ENCODE data around the gene AJUBA.
A peak's percentile ranks its signal among the peaks of the same experiment; 100 is the strongest.

AJUBA gene

DNA sequence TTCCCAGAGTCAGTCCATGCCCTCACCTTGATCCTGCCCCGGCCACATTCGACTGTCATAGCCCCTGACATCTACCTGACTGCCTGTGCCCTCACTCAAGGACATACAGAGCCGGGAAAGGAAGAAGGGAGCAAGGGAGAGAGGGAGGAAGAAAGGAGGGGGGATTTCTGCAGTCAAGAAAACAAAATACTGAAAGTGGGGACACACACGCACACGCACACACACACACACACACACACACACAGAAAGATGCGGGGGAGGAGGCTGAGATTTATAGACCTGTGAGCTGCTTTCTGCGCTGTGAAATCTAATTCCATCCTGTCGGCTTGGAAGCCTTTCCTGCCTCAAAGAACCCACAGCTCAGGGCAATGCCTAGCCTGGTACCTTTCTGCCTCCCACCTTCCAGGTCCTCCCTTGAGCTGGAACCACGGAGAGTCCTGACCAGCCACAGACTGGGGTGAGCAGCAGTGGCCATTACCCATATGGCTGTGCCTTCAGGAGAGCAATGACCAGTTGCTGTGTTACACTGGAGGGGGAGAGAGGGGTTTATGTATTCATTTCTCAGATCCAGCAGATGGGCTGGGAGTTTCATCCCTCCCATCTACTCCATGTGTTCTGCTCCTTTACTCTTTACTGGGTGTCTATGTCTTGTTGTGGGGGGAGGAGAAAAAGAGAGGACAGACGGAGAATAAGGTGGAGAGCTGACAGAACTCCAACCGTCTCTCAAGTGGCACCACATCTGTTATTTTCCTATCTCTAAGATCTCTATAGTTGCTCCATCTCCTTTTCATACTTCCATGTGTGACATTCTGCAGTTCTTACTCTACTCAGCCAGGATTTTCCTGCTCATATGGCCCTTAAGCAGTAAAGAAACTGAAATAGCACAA lies 14.7 kb upstream of the AJUBA start:
- TF ChIP-seq, protein P1, sequence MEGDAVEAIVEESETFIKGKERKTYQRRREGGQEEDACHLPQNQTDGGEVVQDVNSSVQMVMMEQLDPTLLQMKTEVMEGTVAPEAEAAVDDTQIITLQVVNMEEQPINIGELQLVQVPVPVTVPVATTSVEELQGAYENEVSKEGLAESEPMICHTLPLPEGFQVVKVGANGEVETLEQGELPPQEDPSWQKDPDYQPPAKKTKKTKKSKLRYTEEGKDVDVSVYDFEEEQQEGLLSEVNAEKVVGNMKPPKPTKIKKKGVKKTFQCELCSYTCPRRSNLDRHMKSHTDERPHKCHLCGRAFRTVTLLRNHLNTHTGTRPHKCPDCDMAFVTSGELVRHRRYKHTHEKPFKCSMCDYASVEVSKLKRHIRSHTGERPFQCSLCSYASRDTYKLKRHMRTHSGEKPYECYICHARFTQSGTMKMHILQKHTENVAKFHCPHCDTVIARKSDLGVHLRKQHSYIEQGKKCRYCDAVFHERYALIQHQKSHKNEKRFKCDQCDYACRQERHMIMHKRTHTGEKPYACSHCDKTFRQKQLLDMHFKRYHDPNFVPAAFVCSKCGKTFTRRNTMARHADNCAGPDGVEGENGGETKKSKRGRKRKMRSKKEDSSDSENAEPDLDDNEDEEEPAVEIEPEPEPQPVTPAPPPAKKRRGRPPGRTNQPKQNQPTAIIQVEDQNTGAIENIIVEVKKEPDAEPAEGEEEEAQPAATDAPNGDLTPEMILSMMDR (IDR thresholded peaks at IDR 0.05; ENCODE audit: borderline replicate concordance, insufficient read depth, low read depth, low read length), result no peak

GRCh38 chr14:22995889-22996625 lies 13.7 kb upstream of the AJUBA start:
- no peak overlapping the region for H3K4me3 ChIP-seq (ENCODE audit: low read depth, low read length)
- TF ChIP-seq, protein P1 (IDR thresholded peaks at IDR 0.05; ENCODE audit: borderline replicate concordance, insufficient read depth, low read depth, low read length), result no peak

More for the DNA sequence above, 14.7 kb upstream of the AJUBA start:
- no peak overlapping the region for H3K4me3 ChIP-seq (ENCODE audit: low read depth, low read length)

DNA sequence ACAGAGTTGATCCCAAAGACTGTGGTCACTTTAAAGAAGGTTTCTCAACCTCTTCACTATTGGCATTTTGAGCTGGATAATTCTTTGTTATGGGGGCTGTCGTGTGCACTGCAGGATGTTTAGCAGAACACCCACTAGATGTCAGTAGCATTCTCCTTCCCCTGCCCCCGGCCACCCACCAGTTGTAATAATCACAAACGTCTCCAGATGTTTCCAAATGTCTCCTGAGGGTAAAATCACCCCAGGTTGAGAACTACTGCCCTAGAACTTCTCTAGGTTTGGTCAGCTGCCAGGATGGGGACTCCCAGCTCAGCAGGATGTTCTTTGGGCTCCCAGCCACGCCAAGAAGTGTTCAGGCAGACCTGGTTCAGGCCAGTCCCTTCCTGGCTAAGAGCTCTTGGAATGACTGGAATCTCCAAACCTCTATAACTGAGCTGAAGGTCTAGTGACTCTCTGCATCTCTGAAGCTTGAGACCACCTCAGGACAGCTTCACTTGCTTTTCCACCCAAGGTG lies 12.5 kb upstream of the AJUBA start:
- H3K4me3 ChIP-seq (ENCODE audit: low read depth, low read length), result no peak overlapping the region
- TF ChIP-seq, protein P1 (IDR thresholded peaks at IDR 0.05; ENCODE audit: borderline replicate concordance, insufficient read depth, low read depth, low read length), result peak; percentile 62

- no peak overlapping the region for H3K4me3 ChIP-seq (ENCODE audit: low read depth, low read length)
- TF ChIP-seq, protein P1 (IDR thresholded peaks at IDR 0.05; ENCODE audit: borderline replicate concordance, insufficient read depth, low read depth, low read length), result no peak
These were observed 11.2 kb upstream of the AJUBA start for GRCh38 chr14:22993517-22993916.

- no peak overlapping the region for H3K4me3 ChIP-seq (ENCODE audit: low read depth, low read length)
- TF ChIP-seq, protein P1 (IDR thresholded peaks at IDR 0.05; ENCODE audit: borderline replicate concordance, insufficient read depth, low read depth, low read length), result no peak
These were observed 9.5 kb upstream of the AJUBA start for GRCh38 chr14:22991852-22992251.

DNA sequence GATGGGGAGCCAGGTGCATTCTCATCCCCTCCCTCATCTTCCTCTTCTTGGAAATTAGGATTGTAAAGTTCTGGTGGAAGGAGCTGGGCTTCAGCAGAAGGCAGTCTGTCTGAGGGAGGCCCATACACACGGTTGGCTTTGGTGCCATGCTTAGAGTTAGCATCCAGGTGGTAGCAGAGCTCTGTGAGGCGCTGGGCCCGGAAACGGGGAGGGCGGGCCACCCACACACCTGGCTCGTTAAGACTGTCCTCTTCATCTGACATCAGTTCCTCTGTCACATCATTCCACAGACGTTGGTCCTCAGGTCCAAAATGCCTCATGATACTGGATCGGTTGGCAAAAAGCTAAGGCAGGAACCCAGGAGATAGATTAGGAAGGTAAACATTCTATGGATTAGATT lies 4.9 kb upstream of the AJUBA start:
- H3K4me3 ChIP-seq (ENCODE audit: low read depth, low read length), result no peak overlapping the region
- TF ChIP-seq, protein P1 (IDR thresholded peaks at IDR 0.05; ENCODE audit: borderline replicate concordance, insufficient read depth, low read depth, low read length), result no peak
